HAP-1 (cell line): ENCODE data around the gene ZNF433.

Experiments used
- DNase-seq, 2 experiments: peaks; one replicate each; pipeline ENCODE4 v3.0.0-alpha.2; 2016 to 2020; ENCODE audit warnings: low spot score in 2 of 2
- H3K27me3 ChIP-seq: fragments of 250-450 bp; sonication (Bioruptor Pico); 2 replicates; pipeline ENCODE4 v1.5.1; 2020; ENCODE audit warnings: low read depth, mild to moderate bottlenecking, moderate library complexity
- H3K36me3 ChIP-seq: fragments of 250-450 bp; sonication (Bioruptor Pico); replicated peaks from 2 replicates; pipeline ENCODE4 v1.5.1; 2020; ENCODE audit warnings: mild to moderate bottlenecking
- H3K4me1 ChIP-seq: fragments of 250-450 bp; sonication (Bioruptor Pico); 2 replicates; pipeline ENCODE4 v1.5.1; 2020; ENCODE audit warnings: mild to moderate bottlenecking
- H3K4me3 ChIP-seq: fragments of 250-450 bp; sonication (Bioruptor Pico); 2 replicates; pipeline ENCODE4 v1.5.1; 2020; ENCODE audit warnings: mild to moderate bottlenecking, moderate library complexity
- H3K9me3 ChIP-seq: fragments of 250-450 bp; sonication (Bioruptor Pico); 2 replicates; pipeline ENCODE4 v1.5.1; 2020; ENCODE audit warnings: mild to moderate bottlenecking, moderate library complexity
- in situ Hi-C: fragments of 300-500 bp; cut with MboI; formaldehyde crosslinking; loops from 3 replicates; pipeline ENCODE4 v1.14.3; 2020; ENCODE audit warnings: low sequenced_read_pairs, inconsistent platforms, mixed read lengths

Gene ZNF433

GRCh38 chr19:11978492-11979100 is 56.9 kb downstream of the ZNF433 start:
- no peaks in the 10 kb centered on the region for H3K36me3 ChIP-seq
- H3K9me3 ChIP-seq = peaks cover 14% of the 10 kb centered on the region
- no peaks in the 10 kb centered on the region for H3K4me1 ChIP-seq
- H3K27me3 ChIP-seq = no peaks in the 10 kb centered on the region
- in situ Hi-C loops = no loop called here
- no peak overlapping the region for H3K4me3 ChIP-seq
- no peak for DNase-seq

GRCh38 chr19:11973019-11973810 is 62.3 kb downstream of the ZNF433 start:
- no peaks in the 10 kb centered on the region for H3K4me1 ChIP-seq
- H3K27me3 ChIP-seq = no peaks in the 10 kb centered on the region
- H3K36me3 ChIP-seq = no peaks in the 10 kb centered on the region
- DNase-seq = no peak
- peaks cover 2% of the 10 kb centered on the region; the same call in 1 of the 2 replicates for H3K9me3 ChIP-seq
- H3K4me3 ChIP-seq = no peak overlapping the region
- in situ Hi-C loops = no loop called here

GRCh38 chr19:11971041-11971440 is 64.4 kb downstream of the ZNF433 start:
- no peaks in the 10 kb centered on the region for H3K4me1 ChIP-seq
- H3K9me3 ChIP-seq = no peaks in the 10 kb centered on the region; the same call in 1 of the 2 replicates
- H3K4me3 ChIP-seq = no peak overlapping the region
- no peaks in the 10 kb centered on the region for H3K36me3 ChIP-seq
- no peak for DNase-seq
- no peaks in the 10 kb centered on the region for H3K27me3 ChIP-seq
- in situ Hi-C loops = no loop called here

- H3K36me3 ChIP-seq = no peaks in the 10 kb centered on the region
These were observed 65.3 kb downstream of the ZNF433 start for GRCh38 chr19:11970174-11970573.

DNA sequence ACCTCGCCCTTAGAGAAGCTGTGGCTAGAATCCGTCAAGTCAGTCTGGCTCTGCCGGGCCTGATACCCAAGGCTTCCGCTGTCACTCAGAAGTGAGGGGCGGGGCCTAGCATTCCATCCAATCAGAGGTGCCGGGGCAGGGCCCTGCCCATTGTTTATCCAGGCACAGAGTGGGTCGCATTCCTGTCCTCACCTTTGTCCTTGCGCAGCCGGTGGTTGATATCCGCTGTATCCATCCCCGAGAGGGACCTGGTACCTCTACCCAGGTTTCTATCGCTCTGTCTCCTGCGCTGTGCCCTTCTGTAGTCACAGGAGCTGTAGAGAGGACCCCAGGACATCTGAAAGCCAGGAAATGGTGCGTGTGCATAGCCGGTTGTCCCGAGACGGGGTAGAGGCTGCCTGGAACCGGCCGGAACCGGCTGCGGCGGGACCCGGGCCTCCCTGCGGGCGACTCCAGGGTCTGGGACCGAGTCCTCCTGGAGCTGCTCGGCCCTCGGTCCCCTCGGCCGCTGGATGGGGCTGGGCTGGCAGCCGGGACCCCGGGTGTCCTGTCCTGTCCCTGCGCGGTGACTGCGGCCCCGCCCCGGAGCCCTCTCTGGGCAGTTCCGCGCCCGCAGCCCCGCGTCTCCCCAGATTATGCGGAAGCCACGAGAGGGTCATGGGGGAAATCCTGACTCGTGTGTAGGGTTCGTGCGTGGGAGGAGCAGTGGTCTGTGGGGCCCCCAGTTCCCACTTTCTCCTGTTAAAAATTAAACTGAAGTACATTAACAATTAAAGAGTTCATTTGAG is 70.4 kb downstream of the ZNF433 start, which contains the start of gene ZNF763:
TSS of gene ZNF763 (plus strand) at position 183 of the 788 bp plus-strand sequence. CDS start at position 352, 169 bp downstream.
- no peaks in the 10 kb centered on the region for H3K9me3 ChIP-seq
- no peaks in the 10 kb centered on the region for H3K36me3 ChIP-seq
- in situ Hi-C loops = no loop called here
- no peak within 1 kb of the TSS for H3K4me3 ChIP-seq
- H3K4me1 ChIP-seq = no peaks in the 10 kb centered on the region
- H3K27me3 ChIP-seq = no peaks in the 10 kb centered on the region
- no peak for DNase-seq

More at GRCh38 chr19:11970174-11970573, 65.3 kb downstream of the ZNF433 start:
- no peaks in the 10 kb centered on the region for H3K4me1 ChIP-seq
- no peaks in the 10 kb centered on the region for H3K9me3 ChIP-seq
- H3K4me3 ChIP-seq = no peak overlapping the region
- DNase-seq = no peak
- in situ Hi-C loops = no loop called here
- H3K27me3 ChIP-seq = no peaks in the 10 kb centered on the region
